Measurements from ENCODE around the gene CCDC9B. TPM values are rescaled to one million over a fixed set of nuclear protein-coding genes. Genes with fewer than 3 reads are reported as not detected.
A peak's percentile ranks its signal among the peaks of the same experiment; 100 is the strongest.

Gene CCDC9B
- total and polyA plus RNA-seq, 8 donors = 18.3 to 72.3 (median 32.3) TPM

DNA sequence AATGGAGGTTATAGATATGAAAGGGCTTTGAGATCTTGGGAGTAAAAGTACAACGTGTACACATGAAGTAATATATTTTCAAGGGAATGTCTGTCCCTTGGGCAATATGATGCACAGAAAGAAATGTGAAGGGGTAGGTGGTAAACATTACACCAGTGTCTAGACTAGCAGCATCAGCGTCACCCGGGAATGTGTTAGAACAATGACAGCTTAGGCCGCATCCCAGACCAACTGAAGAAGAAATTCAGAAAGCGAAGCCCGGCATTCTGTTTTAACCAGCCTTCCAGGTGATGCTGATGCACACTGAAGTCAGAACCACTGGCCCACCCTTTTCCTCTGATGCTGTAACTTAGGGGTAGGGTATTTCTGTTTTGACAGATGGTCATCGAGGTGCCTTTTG lies 10.9 kb downstream of the CCDC9B start:
- TF ChIP-seq CTCF (IDR thresholded peaks at IDR 0.05) = no peak
- WGBS, 2 donors = 79 to 80% methylated on average over 7 of the region's 7 CpGs
- ATAC-seq (no peak), FAIRE-seq (no peak), DNase-seq (no peak)
- H3K27ac ChIP-seq = peak overlapping the region in 2 of 4 donors; percentile 28 to 41
- H3K36me3 ChIP-seq = no peaks in the 10 kb centered on the region
- H3K4me3 ChIP-seq = no peak overlapping the region
- intact Hi-C loops (cut with DNase I) = no loop called here
- H3K27me3 ChIP-seq = no peaks in the 10 kb centered on the region
- H3K9me3 ChIP-seq = no peaks in the 10 kb centered on the region
- peaks cover 6 to 21% (median 7%) of the 10 kb centered on the region in 3 donors for H3K4me1 ChIP-seq

GRCh38 chr15:40328751-40329150 lies 12.0 kb downstream of the CCDC9B start:
- Histone ChIP-seq H3K9me3 (no peaks in the 10 kb centered on the region), H3K4me3 (no peak overlapping the region), H3K27me3 (no peaks in the 10 kb centered on the region), H3K36me3 (no peaks in the 10 kb centered on the region), H3K4me1 (peaks cover 9 to 15% (median 9%) of the 10 kb centered on the region in 3 donors), H3K27ac (peak overlapping the region in 1 of 4 donors; percentile 3)
- TF ChIP-seq CTCF (IDR thresholded peaks at IDR 0.05) = no peak
- 81% methylated on average over 5 of the region's 5 CpGs for WGBS, 2 donors
- intact Hi-C loops (cut with DNase I) = no loop called here
- no peak for ATAC-seq
- no peak for FAIRE-seq
- no peak for DNase-seq

GRCh38 chr15:40328176-40328575 lies 12.6 kb downstream of the CCDC9B start:
- FAIRE-seq = no peak
- no peak for DNase-seq
- TF ChIP-seq CTCF (IDR thresholded peaks at IDR 0.05) = no peak
- H3K9me3 ChIP-seq = no peaks in the 10 kb centered on the region
- H3K4me1 ChIP-seq = peaks cover 9 to 14% (median 9%) of the 10 kb centered on the region in 3 donors
- no peaks in the 10 kb centered on the region for H3K36me3 ChIP-seq
- H3K4me3 ChIP-seq = no peak overlapping the region
- ATAC-seq = no peak
- H3K27me3 ChIP-seq = no peaks in the 10 kb centered on the region
- intact Hi-C loops (cut with DNase I) = no loop called here
- peak overlapping the region in 1 of 4 donors; percentile 3 for H3K27ac ChIP-seq
- WGBS, 2 donors = 70 to 83% methylated on average over 3 of the region's 3 CpGs

DNA sequence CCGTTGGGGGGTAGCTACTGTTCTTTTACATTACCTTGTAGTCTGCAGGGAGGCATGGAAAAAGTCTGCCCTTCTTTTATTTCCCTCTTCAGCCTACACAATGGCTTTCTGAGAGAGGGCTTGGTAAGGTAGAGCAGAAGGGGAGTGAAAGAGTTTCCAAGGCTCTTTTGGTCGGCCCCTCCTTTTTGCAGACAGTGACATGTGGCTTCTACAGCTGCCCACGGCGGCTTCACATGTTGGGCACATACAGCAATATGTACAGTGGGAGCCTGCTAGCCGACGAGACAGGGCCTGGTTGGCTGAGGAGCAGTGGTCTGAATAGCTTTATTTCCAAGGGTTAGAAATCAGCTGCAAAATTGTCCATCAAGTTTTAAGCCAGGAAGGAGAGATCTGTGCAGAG lies 13.3 kb downstream of the CCDC9B start:
- no peak for FAIRE-seq
- 75 to 76% methylated on average over 6 of the region's 6 CpGs for WGBS, 2 donors

More for the DNA sequence above, 13.3 kb downstream of the CCDC9B start:
- H3K9me3 ChIP-seq = no peaks in the 10 kb centered on the region
- peaks cover 9 to 14% (median 12%) of the 10 kb centered on the region in 3 donors for H3K4me1 ChIP-seq
- no peaks in the 10 kb centered on the region for H3K27me3 ChIP-seq
- no peak for DNase-seq
- intact Hi-C loops (cut with DNase I) = no loop called here
- H3K27ac ChIP-seq = no peak overlapping the region
- no peak overlapping the region for H3K4me3 ChIP-seq
- ATAC-seq = no peak
- TF ChIP-seq CTCF (IDR thresholded peaks at IDR 0.05) = no peak
- H3K36me3 ChIP-seq = no peaks in the 10 kb centered on the region

All from pancreas (tissue), 10 donors.